GM12878 (cell line): Measurements from ENCODE around the gene CD7. TPM values are rescaled to one million over a fixed set of nuclear protein-coding genes. Genes with fewer than 3 reads are reported as not detected.

ENCODE experiments used
- CHD2 ChIP-seq: IDR thresholded peaks from 2 replicates; pipeline ENCODE4 v1.6.1; 2011; ENCODE audit warnings: low read depth, low read length, improper control_type of control experiment, borderline replicate concordance
- FOXK2 ChIP-seq: fragments of 450-650 bp; IDR thresholded peaks from 2 replicates; pipeline ENCODE4 v1.6.1; 2017; ENCODE audit warnings: mild to moderate bottlenecking, moderate library complexity
- HDAC6 ChIP-seq: fragments of 200-600 bp; sonication (generic); IDR thresholded peaks from one replicate; pipeline ENCODE4 v1.8.0; 2017; ENCODE audit warnings: antibody characterized with exemption; ENCODE audit not compliant: unreplicated experiment
- IKZF2 ChIP-seq, 2 experiments: fragments of 450-650 bp; IDR thresholded peaks; 2 replicates each; pipeline ENCODE4 v1.6.1; 2017; ENCODE audit warnings: mild to moderate bottlenecking in 2 of 2, moderate library complexity in 2 of 2
- NRF1 ChIP-seq: conservative IDR thresholded peaks from 2 replicates; pipeline ENCODE4 v1.6.1; 2011; ENCODE audit warnings: mild to moderate bottlenecking, low read depth, low read length, improper control_type of control experiment
- RFX5 ChIP-seq: IDR thresholded peaks from 2 replicates; pipeline ENCODE4 v1.6.1; 2011; ENCODE audit warnings: low read depth, low read length, improper control_type of control experiment
- SIX5 ChIP-seq: IDR thresholded peaks from 2 replicates; pipeline ENCODE4 v1.6.1; 2011; ENCODE audit warnings: mild to moderate bottlenecking, low read depth, low read length, moderate library complexity; ENCODE audit not compliant: severe bottlenecking
- SMARCA5 ChIP-seq: fragments of 450-650 bp; IDR thresholded peaks from 2 replicates; pipeline ENCODE4 v1.6.1; 2017; ENCODE audit warnings: mild to moderate bottlenecking
- SRF ChIP-seq, 2 experiments: IDR thresholded peaks; 2 replicates each; pipeline ENCODE4 v1.6.1; 2011; ENCODE audit warnings: low read depth in 2 of 2, low read length in 2 of 2, mild to moderate bottlenecking in 1 of 2, moderate library complexity in 1 of 2
- polyA plus RNA-seq, 11 experiments: library from polyadenylated mRNA; depleted of rRNA in 4 of 11; unstranded in 6 of 11; stranded (reverse) in 5 of 11; fragments of >200 nt; fragmentation: Nextera tagmentation in 4 of 11; fragmentation: Illumina TruSeq in 1 of 11; extraction: Ambion mirVana in 4 of 11; extraction: Trizol in 1 of 11; gene quantifications; 1 replicate in 1 of 11; 2 replicates in 10 of 11; pipeline versions ENCODE4 v1.2.1 to v1.2.3, GENCODE V29; 2011 to 2016; ENCODE audit warnings: inconsistent platforms in 2 of 11, missing spikeins in 2 of 11, low read depth in 1 of 11
- total RNA-seq, 4 experiments: library from RNA; depleted of rRNA in 3 of 4; stranded (reverse); fragments of >200 nt in 3 of 4; fragmentation: Illumina TruSeq in 1 of 4; extraction: Trizol in 1 of 4; gene quantifications; 2 replicates each; pipeline versions ENCODE4 v1.2.1 to v1.2.3, GENCODE V29; 2013 to 2021
- TF ChIP-seq, protein P1 (sequence below): fragments of 450-650 bp; IDR thresholded peaks from 2 replicates; pipeline ENCODE4 v1.6.1; 2017; ENCODE audit warnings: antibody characterized with exemption, mild to moderate bottlenecking, moderate library complexity
- TF ChIP-seq, protein P2 (sequence below): fragments of 450-650 bp; IDR thresholded peaks from 2 replicates; pipeline ENCODE4 v1.6.1; 2018; ENCODE audit warnings: borderline replicate concordance, mild to moderate bottlenecking; ENCODE audit not compliant: partially characterized antibody
- TF ChIP-seq, protein P3 (sequence below): IDR thresholded peaks from 2 replicates; pipeline ENCODE4 v1.6.1; 2012; ENCODE audit warnings: low read depth, low read length, improper control_type of control experiment
- TF ChIP-seq, protein P4 (sequence below): IDR thresholded peaks from 2 replicates; pipeline ENCODE4 v1.6.1; 2012; ENCODE audit warnings: low read length, inconsistent platforms
- TF ChIP-seq, protein P5 (sequence below): fragments of 150-350 bp; IDR thresholded peaks from 2 replicates; pipeline ENCODE4 v1.6.1; 2014; ENCODE audit warnings: mild to moderate bottlenecking, low read depth, low read length
- TF ChIP-seq, protein P6 (sequence below): fragments of 450-650 bp; IDR thresholded peaks from 2 replicates; pipeline ENCODE4 v1.6.1; 2016; ENCODE audit warnings: mild to moderate bottlenecking

The CD7 gene
- total and polyA plus RNA-seq, 10 of the 15 experiments (the other 5 are each of a cell fraction or from before 2014, with no cell fraction given) = 0.33 TPM; not detected in 9

DNA sequence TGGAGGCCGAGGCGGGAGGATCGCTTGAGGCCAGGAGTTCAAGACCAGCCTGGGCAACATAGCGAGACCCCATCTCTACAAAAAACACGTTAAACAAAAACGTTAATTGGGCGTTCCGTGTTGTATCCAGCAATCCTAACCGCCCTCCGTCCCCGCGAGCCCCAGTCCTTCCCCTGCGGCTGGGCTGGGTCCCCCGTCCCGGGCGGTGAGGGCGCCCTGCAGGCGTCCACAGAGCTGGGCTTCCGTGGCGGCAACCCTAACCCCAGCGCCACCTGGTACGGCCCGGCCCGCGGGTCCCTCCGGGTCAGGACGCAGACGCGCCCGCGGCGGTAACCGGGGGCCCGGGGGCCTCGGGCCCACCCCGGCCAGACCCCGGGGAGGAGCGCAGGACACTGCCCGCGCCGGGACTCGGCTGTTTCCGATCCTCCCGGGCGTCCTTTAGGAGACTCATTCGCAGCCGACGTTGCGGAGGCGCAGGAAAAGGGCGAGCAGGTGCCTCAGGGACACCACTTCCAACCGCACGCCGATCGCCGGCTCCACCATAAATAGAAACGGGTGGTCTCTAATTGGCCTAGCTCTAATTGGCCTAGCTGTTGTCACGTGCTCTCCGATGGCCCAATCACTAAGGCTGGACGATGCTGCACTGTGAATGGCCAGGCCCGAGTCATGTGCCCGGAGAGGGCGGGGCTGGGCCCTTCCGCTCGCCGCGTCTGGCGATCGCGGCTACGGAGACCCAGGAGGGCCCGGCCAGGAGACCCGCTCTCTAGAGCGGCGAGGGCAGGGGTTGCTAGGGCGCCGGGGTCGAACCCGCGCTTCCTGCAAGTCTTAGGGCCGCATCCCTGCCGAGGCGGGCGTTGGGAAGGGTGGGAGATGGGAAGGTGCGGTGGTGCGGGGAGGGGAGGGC lies 24.9 kb downstream of the CD7 start (continued):
- TF ChIP-seq, protein P1, sequence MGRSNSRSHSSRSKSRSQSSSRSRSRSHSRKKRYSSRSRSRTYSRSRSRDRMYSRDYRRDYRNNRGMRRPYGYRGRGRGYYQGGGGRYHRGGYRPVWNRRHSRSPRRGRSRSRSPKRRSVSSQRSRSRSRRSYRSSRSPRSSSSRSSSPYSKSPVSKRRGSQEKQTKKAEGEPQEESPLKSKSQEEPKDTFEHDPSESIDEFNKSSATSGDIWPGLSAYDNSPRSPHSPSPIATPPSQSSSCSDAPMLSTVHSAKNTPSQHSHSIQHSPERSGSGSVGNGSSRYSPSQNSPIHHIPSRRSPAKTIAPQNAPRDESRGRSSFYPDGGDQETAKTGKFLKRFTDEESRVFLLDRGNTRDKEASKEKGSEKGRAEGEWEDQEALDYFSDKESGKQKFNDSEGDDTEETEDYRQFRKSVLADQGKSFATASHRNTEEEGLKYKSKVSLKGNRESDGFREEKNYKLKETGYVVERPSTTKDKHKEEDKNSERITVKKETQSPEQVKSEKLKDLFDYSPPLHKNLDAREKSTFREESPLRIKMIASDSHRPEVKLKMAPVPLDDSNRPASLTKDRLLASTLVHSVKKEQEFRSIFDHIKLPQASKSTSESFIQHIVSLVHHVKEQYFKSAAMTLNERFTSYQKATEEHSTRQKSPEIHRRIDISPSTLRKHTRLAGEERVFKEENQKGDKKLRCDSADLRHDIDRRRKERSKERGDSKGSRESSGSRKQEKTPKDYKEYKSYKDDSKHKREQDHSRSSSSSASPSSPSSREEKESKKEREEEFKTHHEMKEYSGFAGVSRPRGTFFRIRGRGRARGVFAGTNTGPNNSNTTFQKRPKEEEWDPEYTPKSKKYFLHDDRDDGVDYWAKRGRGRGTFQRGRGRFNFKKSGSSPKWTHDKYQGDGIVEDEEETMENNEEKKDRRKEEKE = no peak
- TF ChIP-seq, protein P2, sequence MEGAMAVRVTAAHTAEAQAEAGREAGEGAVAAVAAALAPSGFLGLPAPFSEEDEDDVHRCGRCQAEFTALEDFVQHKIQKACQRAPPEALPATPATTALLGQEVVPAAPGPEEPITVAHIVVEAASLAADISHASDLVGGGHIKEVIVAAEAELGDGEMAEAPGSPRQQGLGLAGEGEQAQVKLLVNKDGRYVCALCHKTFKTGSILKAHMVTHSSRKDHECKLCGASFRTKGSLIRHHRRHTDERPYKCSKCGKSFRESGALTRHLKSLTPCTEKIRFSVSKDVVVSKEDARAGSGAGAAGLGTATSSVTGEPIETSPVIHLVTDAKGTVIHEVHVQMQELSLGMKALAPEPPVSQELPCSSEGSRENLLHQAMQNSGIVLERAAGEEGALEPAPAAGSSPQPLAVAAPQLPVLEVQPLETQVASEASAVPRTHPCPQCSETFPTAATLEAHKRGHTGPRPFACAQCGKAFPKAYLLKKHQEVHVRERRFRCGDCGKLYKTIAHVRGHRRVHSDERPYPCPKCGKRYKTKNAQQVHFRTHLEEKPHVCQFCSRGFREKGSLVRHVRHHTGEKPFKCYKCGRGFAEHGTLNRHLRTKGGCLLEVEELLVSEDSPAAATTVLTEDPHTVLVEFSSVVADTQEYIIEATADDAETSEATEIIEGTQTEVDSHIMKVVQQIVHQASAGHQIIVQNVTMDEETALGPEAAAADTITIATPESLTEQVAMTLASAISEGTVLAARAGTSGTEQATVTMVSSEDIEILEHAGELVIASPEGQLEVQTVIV = no peak
- TF ChIP-seq, protein P3, sequence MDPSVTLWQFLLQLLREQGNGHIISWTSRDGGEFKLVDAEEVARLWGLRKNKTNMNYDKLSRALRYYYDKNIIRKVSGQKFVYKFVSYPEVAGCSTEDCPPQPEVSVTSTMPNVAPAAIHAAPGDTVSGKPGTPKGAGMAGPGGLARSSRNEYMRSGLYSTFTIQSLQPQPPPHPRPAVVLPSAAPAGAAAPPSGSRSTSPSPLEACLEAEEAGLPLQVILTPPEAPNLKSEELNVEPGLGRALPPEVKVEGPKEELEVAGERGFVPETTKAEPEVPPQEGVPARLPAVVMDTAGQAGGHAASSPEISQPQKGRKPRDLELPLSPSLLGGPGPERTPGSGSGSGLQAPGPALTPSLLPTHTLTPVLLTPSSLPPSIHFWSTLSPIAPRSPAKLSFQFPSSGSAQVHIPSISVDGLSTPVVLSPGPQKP = peak; percentile 19; the same call in 1 of the 2 replicates
- TF ChIP-seq, protein P4, sequence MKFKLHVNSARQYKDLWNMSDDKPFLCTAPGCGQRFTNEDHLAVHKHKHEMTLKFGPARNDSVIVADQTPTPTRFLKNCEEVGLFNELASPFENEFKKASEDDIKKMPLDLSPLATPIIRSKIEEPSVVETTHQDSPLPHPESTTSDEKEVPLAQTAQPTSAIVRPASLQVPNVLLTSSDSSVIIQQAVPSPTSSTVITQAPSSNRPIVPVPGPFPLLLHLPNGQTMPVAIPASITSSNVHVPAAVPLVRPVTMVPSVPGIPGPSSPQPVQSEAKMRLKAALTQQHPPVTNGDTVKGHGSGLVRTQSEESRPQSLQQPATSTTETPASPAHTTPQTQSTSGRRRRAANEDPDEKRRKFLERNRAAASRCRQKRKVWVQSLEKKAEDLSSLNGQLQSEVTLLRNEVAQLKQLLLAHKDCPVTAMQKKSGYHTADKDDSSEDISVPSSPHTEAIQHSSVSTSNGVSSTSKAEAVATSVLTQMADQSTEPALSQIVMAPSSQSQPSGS = no peak
- TF ChIP-seq CHD2 = 0 out of 2 replicates have a peak, but pooled peaks have one; percentile 48
- TF ChIP-seq, protein P5, sequence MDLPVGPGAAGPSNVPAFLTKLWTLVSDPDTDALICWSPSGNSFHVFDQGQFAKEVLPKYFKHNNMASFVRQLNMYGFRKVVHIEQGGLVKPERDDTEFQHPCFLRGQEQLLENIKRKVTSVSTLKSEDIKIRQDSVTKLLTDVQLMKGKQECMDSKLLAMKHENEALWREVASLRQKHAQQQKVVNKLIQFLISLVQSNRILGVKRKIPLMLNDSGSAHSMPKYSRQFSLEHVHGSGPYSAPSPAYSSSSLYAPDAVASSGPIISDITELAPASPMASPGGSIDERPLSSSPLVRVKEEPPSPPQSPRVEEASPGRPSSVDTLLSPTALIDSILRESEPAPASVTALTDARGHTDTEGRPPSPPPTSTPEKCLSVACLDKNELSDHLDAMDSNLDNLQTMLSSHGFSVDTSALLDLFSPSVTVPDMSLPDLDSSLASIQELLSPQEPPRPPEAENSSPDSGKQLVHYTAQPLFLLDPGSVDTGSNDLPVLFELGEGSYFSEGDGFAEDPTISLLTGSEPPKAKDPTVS = no peak
- no peak for TF ChIP-seq RFX5
- TF ChIP-seq, protein P6, sequence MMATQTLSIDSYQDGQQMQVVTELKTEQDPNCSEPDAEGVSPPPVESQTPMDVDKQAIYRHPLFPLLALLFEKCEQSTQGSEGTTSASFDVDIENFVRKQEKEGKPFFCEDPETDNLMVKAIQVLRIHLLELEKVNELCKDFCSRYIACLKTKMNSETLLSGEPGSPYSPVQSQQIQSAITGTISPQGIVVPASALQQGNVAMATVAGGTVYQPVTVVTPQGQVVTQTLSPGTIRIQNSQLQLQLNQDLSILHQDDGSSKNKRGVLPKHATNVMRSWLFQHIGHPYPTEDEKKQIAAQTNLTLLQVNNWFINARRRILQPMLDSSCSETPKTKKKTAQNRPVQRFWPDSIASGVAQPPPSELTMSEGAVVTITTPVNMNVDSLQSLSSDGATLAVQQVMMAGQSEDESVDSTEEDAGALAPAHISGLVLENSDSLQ = no peak
- no peak for TF ChIP-seq NRF1
- TF ChIP-seq FOXK2 = 0 out of 2 replicates have a peak, but pooled peaks have one; percentile 9
- no peak for TF ChIP-seq SIX5
- peak; percentile 35 to 53; a peak in 3 of 4 replicates for TF ChIP-seq IKZF2 (IDR thresholded peaks at IDR 0.05)
- TF ChIP-seq HDAC6 = peak; percentile 80
- peak in 1 of 2 experiments; percentile 34; a peak in 1 of 4 replicates for TF ChIP-seq SRF (IDR thresholded peaks at IDR 0.05; ENCODE audit: low read depth in 2 of 2, low read length in 2 of 2)
- TF ChIP-seq SMARCA5 = peak; percentile 28; the same call in 1 of the 2 replicates
